Skeletal muscle satellite cell (primary cell): ENCODE data around the gene FBXO3.
"Not testable (repeated sequence)": the region's sequence is repeated elsewhere in the genome, so short reads cannot be mapped to it uniquely, and the experiment has no call there.

Experiments used
- H3K27me3 ChIP-seq: 2 replicates; pipeline ENCODE4 v1.7.0; 2013; ENCODE audit warnings: low read length; ENCODE audit not compliant: control insufficient read depth, insufficient read depth
- H3K36me3 ChIP-seq: 2 replicates; pipeline ENCODE4 v1.7.0; 2013; ENCODE audit warnings: mild to moderate bottlenecking, control low read depth, low read length; ENCODE audit not compliant: insufficient read depth
- H3K4me1 ChIP-seq: 2 replicates; pipeline ENCODE4 v1.7.0; 2013; ENCODE audit warnings: low read length; ENCODE audit not compliant: control insufficient read depth, insufficient read depth
- H3K4me2 ChIP-seq: 2 replicates; pipeline ENCODE4 v1.7.0; 2013; ENCODE audit warnings: mild to moderate bottlenecking, low read length
- H3K4me3 ChIP-seq: 2 replicates; pipeline ENCODE4 v1.7.0; 2013; ENCODE audit warnings: low read length
- H3K9ac ChIP-seq: 2 replicates; pipeline ENCODE4 v1.7.0; 2013; ENCODE audit warnings: mild to moderate bottlenecking, low read depth, low read length, moderate library complexity
- H3K9me3 ChIP-seq: replicated peaks from 2 replicates; pipeline ENCODE4 v1.7.0; 2013; ENCODE audit warnings: mild to moderate bottlenecking, control low read depth, low read length

Gene FBXO3

GRCh38 chr11:33708985-33709384 is 65.3 kb downstream of the FBXO3 start:
- Histone ChIP-seq H3K27me3 (no peaks in the 10 kb centered on the region), H3K9me3 (no peaks in the 10 kb centered on the region), H3K4me2 (no peak overlapping the region), H3K36me3 (peaks cover 96% of the 10 kb centered on the region), H3K4me1 (peaks cover 74% of the 10 kb centered on the region), H3K4me3 (no peak overlapping the region), H3K9ac (no peak overlapping the region)

- not testable (repeated sequence) for H3K4me3 ChIP-seq, H3K4me2 ChIP-seq, H3K9ac ChIP-seq, H3K27me3 ChIP-seq, H3K9me3 ChIP-seq
- Histone ChIP-seq H3K36me3 (peaks cover 86% of the 10 kb centered on the region), H3K4me1 (peaks cover 83% of the 10 kb centered on the region)
Measured at GRCh38 chr11:33707831-33708230, 66.5 kb downstream of the FBXO3 start.

- H3K4me3 ChIP-seq = no peak overlapping the region
- H3K27me3 ChIP-seq = no peaks in the 10 kb centered on the region
- H3K36me3 ChIP-seq = peaks cover 81% of the 10 kb centered on the region
- H3K4me2 ChIP-seq = no peak overlapping the region
- H3K9ac ChIP-seq = peak overlapping the region; percentile 26
- peaks cover 87% of the 10 kb centered on the region for H3K4me1 ChIP-seq
- H3K9me3 ChIP-seq = no peaks in the 10 kb centered on the region
Measured at GRCh38 chr11:33706966-33707365, 67.4 kb downstream of the FBXO3 start.

- Histone ChIP-seq H3K36me3 (peaks cover 77% of the 10 kb centered on the region), H3K4me3 (no peak overlapping the region), H3K9ac (peak overlapping the region; percentile 26), H3K4me2 (no peak overlapping the region), H3K27me3 (no peaks in the 10 kb centered on the region), H3K4me1 (peaks cover 91% of the 10 kb centered on the region), H3K9me3 (no peaks in the 10 kb centered on the region)
Measured at GRCh38 chr11:33706546-33706945, 67.8 kb downstream of the FBXO3 start.

- Histone ChIP-seq H3K4me2 (peak overlapping the region; percentile 17), H3K4me1 (peaks cover 94% of the 10 kb centered on the region), H3K9me3 (no peaks in the 10 kb centered on the region), H3K4me3 (no peak overlapping the region), H3K27me3 (no peaks in the 10 kb centered on the region), H3K9ac (peak overlapping the region; percentile 92), H3K36me3 (peaks cover 56% of the 10 kb centered on the region)
Measured at GRCh38 chr11:33704240-33705002, 69.9 kb downstream of the FBXO3 start.

- Histone ChIP-seq H3K9ac (peak overlapping the region; percentile 92), H3K4me3 (no peak overlapping the region), H3K9me3 (no peaks in the 10 kb centered on the region), H3K4me1 (peaks cover 93% of the 10 kb centered on the region), H3K27me3 (no peaks in the 10 kb centered on the region), H3K4me2 (peak overlapping the region; percentile 17), H3K36me3 (peaks cover 50% of the 10 kb centered on the region)
Measured at GRCh38 chr11:33703788-33704187, 70.5 kb downstream of the FBXO3 start.

GRCh38 chr11:33703234-33703633 is 71.1 kb downstream of the FBXO3 start:
- peaks cover 45% of the 10 kb centered on the region for H3K36me3 ChIP-seq
- peak overlapping the region; percentile 92 for H3K9ac ChIP-seq
- H3K9me3 ChIP-seq = no peaks in the 10 kb centered on the region
- peaks cover 91% of the 10 kb centered on the region for H3K4me1 ChIP-seq
- H3K4me3 ChIP-seq = no peak overlapping the region
- no peaks in the 10 kb centered on the region for H3K27me3 ChIP-seq
- H3K4me2 ChIP-seq = no peak overlapping the region

GRCh38 chr11:33701302-33702230 is 72.8 kb downstream of the FBXO3 start:
- Histone ChIP-seq H3K27me3 (no peaks in the 10 kb centered on the region), H3K9me3 (no peaks in the 10 kb centered on the region), H3K9ac (peak overlapping the region; percentile 92), H3K4me2 (peak overlapping the region; percentile 80), H3K4me3 (peak overlapping the region; percentile 57), H3K4me1 (peaks cover 76% of the 10 kb centered on the region), H3K36me3 (peaks cover 30% of the 10 kb centered on the region)

GRCh38 chr11:33700502-33701271 is 73.6 kb downstream of the FBXO3 start, which contains the start of gene C11orf91:
C11orf91 (minus strand) TSS chr11:33700826; CDS start chr11:33700740, 86 bp downstream.
- peaks cover 22% of the 10 kb centered on the region for H3K36me3 ChIP-seq
- peak within 1 kb of the TSS; percentile 92 for H3K9ac ChIP-seq
- H3K4me3 ChIP-seq = peak within 1 kb of the TSS; percentile 57
- H3K4me1 ChIP-seq = peaks cover 74% of the 10 kb centered on the region
- no peaks in the 10 kb centered on the region for H3K9me3 ChIP-seq
- H3K4me2 ChIP-seq = peak within 1 kb of the TSS; percentile 80
- H3K27me3 ChIP-seq = no peaks in the 10 kb centered on the region

- H3K4me2 ChIP-seq = peak overlapping the region; percentile 74
- H3K36me3 ChIP-seq = peaks cover 16% of the 10 kb centered on the region
- peak overlapping the region; percentile 79 for H3K9ac ChIP-seq
- no peaks in the 10 kb centered on the region for H3K9me3 ChIP-seq
- H3K4me1 ChIP-seq = peaks cover 73% of the 10 kb centered on the region
- no peaks in the 10 kb centered on the region for H3K27me3 ChIP-seq
- H3K4me3 ChIP-seq = peak overlapping the region; percentile 55
Measured at GRCh38 chr11:33700063-33700501, 74.2 kb downstream of the FBXO3 start.
